GM12874 (cell line): Measurements from ENCODE around the gene SP110.

Experiments used
- TF ChIP-seq, protein P1 (sequence below): IDR thresholded peaks from 2 replicates; pipeline ENCODE4 v1.5.1; 2011; ENCODE audit warnings: low read depth, mild to moderate bottlenecking, control low read depth, low read length, moderate library complexity; ENCODE audit not compliant: insufficient read depth

The SP110 gene

DNA sequence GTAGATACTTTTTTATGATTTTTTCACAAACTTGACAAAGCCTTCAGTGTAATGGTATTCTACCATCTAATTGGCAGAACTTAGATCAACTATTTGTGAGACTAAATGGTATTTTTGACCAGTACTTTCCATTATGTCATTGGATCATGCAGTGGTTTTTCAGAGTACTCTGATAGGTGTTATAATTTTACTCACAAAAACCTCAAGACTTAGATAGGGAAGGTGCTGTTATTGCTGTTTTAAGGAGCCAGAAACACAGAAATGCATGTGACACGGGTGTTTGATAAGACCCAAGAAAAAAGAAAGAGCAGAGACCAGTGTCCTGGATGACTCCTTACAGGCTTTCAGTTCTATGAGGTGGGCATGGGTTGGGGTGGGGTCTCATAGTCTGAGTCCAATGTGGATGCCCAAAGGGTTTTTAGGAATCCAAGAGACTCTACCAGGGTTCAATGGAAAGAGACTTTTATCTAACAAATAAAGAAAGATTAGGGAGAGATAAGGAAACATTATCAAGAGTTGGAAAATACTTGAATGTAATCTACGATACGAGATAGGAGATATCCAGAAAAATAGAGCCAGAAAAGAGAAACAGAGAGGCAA lies 37.0 kb upstream of the SP110 start:
- TF ChIP-seq, protein P1, sequence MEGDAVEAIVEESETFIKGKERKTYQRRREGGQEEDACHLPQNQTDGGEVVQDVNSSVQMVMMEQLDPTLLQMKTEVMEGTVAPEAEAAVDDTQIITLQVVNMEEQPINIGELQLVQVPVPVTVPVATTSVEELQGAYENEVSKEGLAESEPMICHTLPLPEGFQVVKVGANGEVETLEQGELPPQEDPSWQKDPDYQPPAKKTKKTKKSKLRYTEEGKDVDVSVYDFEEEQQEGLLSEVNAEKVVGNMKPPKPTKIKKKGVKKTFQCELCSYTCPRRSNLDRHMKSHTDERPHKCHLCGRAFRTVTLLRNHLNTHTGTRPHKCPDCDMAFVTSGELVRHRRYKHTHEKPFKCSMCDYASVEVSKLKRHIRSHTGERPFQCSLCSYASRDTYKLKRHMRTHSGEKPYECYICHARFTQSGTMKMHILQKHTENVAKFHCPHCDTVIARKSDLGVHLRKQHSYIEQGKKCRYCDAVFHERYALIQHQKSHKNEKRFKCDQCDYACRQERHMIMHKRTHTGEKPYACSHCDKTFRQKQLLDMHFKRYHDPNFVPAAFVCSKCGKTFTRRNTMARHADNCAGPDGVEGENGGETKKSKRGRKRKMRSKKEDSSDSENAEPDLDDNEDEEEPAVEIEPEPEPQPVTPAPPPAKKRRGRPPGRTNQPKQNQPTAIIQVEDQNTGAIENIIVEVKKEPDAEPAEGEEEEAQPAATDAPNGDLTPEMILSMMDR = no peak

DNA sequence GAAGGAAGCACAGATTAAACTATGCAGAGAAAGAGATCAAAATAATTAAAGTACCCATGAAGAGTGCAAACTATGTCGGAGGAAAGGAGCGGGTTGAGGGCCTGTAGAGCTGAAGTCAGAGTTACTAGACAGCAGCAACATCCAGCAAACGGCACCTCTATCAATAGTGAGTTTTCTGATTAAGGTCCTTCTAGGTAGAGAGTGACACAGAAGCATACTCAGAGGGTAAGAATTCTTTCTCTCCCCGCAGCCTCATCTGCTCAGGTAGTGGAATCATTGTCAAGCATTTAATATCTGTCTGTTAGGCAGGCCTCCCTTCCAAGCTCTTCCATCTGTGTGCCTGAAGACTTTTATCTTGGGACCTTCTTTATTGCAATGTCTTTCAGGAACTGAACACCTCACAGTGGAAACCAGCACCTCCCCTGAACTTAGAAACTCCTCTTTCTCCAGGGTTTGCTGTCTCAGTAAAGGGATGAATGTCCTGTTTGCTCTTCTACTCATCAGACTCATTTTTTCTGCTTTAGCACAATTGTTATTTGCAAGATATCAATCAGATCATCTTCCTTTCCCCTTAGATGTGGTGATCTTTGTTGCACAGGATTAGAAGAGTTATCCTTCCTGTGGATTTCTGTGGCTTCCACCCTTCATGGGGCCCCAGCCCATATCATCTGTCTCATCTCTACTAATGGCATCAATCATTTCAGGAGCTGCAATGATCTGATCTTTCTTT lies 34.5 kb upstream of the SP110 start:
- TF ChIP-seq, protein P1 = no peak

DNA sequence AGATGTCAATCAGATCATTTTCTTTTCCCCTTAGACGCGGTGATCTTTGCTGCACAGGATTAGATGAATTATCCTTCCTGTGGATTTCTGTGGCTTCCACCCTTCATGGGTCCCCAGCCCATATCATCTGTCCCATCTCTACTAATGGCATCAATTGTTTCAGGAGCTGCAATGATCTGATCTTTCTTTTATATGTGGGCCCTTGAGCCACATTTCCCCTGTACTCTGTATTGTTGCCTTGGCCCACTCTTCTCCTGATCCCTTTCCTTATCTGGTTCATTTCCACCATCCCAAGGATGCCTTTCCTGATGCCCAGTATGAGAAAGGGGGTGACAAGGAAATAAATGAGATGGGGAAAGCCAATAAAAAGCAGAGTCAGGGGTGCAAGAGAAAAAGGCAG lies 30.4 kb upstream of the SP110 start:
- TF ChIP-seq, protein P1 = no peak

DNA sequence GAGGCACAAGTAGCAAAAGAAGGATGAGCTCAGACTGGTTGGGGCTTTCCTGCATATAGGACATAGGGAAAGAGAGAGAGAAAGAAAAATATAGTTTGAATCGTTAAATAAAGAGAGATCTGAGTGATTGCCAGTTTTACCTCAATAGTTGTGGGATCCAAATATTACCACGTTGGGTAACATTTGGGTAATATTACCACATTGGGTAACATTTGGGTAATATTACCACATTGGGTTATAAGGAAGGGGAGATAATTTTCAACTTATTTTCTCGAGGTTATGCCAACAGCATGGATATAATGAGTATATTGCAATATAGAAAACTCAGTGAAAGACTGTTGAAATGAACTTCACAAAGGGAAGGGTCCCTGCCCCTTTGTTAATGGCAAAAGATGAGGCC lies 26.4 kb upstream of the SP110 start:
- TF ChIP-seq, protein P1 = no peak

DNA sequence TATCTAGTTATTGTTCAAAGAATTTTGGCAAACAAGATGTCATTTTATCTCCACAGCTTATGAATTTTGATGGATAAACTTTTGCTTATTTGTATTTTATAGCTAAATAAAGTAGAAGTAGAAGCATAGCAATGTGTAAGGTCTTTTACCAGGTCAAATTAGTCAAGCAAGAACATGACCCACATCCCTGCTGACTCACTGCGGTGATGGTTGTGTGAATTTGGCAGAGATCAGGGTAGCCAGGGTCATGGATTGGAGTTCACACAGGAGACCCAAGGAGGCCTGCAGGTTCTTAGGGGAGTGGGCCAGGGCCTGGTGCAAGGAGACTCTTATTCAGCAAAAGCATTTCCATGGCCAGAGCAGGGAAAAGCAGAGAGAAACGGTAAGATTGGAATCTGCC lies 24.4 kb upstream of the SP110 start:
- TF ChIP-seq, protein P1 = no peak

DNA sequence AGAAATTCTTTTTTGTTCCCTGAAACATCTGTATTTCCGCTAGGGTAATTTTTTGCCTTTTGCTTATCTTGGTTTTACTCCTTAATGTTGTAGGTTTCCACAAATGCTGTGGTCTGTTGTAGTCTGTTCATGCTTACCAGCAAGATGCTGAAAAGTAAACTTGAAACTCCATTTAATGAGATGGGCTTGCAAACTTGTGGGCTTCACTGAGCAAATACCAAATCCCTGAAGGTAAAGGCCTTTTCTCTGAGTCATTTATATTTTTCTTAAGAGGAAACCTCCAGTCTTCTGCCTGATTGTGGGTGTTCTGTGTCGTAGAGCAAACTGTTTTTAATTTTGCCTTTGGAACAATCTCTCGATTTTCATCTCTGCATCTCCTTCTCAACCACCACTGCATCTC lies 15.1 kb upstream of the SP110 start:
- TF ChIP-seq, protein P1 = no peak

DNA sequence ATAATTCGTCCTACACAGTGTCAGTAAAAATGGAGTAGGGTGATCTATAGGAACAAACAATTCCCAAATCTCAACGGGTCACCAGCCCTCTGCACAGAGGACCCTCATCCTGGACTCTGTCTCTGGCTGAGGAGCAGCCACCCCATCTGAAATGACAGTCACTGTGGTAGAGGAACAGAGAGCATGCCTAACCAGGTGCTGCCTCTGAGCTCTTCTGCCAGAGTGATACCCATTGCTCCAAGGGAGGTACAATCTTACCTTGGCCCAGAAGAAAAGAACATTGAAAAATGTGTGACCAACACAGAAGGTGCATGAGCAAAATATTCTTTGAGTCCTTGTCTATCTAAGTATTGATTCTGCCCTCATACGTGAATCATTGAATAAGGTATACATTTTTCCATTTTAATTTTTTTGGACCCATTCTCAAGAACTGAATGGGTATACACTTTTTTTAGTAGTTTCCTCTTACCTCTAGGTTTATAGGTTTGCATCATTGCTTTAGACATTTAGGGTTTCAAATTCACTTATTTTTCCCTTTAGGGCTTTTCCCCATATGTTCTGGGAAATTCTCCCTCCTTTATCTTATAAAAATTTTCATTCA lies 14.4 kb upstream of the SP110 start:
- TF ChIP-seq, protein P1 = no peak
